GM19240 (cell line): ENCODE data around the gene TEDC1.

Source experiments
- DNase-seq: peaks from one replicate; pipeline ENCODE4 v3.0.0; 2011; ENCODE audit warnings: low spot score; ENCODE audit not compliant: insufficient read length

The TEDC1 gene

DNA sequence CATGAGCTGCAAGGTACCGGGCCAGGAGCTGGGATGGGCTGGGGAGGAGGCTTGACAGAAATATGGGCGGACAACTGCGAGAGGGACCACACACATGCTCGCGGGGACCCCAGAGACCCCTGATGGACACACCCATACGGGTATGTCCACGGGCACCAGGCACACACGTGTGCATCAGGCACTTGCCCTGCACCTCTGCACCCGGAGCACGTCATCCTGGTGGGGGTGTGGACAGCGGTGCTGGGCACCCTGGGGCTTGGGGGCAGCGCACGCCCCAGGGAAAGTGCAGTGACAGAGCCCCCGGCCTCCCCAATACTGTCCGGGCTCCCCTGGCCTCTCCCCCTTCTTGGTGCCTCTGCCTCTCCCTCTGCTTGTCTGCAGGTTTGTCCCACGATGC lies 6.1 kb upstream of the TEDC1 start:
- no peak for DNase-seq

DNA sequence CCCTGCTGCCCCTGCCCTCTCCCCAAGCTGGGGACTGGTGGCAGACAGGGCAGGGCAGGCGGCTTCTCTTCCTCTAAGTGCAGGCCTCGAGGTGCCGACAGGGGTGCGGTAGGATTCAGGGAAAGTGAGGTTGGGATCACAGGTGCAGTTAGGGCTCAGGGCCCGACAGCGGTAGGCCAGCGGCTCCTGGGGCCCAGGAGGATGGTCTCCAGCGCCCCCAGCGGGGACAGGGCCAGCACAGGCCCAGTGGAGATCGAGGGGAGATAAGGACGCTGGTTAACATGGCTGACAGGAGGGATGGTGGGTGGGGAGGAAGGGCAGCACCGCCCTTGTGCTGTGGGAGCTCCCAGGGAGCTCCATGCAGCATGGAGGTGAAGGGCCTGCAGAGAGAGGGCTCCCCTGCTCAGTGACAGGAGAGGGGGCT lies 5.3 kb upstream of the TEDC1 start:
- no peak for DNase-seq

DNA sequence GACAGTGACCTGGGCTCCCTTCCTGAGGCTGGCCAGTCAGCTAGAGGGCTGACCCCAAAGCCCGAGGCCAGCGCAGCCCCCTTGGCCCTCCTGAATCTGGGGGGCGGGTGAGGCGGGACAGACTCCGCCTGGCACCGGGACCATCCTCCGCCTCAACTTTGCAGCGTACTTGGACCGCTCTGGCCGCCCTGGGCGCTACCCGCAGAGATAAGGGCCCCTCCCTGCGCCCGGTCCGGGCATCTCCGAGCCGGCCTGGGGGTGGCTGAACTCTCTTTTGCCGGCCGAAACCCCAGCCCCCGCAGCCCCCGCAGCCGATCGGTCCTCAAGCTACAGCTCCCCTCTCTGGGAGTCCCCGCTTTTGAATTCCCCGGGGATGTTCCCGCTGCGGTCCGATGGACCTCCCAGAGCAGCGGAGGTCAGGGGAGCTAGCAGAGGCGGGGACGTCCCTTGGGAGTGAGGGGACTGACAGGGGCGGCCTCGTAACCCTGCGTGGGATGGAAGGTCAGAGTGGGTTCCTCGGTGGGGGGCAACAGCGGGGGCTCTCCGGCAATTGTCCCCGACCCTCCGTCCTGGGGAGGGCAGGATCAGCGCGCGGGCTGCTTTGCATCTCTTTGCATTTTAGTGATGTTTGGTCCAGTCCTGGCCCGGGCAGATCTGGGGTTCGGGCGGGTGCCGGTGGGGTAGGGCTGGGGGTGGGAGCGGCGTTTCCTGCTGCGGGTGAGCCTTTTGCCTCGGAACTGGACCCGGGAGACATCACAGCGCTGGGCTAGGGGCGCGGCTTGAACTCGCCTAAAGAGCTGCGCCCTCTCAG lies 4.7 kb upstream of the TEDC1 start, which contains the start of gene CRIP1:
TSS of gene CRIP1 (plus strand) at position 724 of the 811 bp plus-strand sequence. CDS start 374 bp downstream, outside the sequence.
- DNase-seq, result no peak

DNA sequence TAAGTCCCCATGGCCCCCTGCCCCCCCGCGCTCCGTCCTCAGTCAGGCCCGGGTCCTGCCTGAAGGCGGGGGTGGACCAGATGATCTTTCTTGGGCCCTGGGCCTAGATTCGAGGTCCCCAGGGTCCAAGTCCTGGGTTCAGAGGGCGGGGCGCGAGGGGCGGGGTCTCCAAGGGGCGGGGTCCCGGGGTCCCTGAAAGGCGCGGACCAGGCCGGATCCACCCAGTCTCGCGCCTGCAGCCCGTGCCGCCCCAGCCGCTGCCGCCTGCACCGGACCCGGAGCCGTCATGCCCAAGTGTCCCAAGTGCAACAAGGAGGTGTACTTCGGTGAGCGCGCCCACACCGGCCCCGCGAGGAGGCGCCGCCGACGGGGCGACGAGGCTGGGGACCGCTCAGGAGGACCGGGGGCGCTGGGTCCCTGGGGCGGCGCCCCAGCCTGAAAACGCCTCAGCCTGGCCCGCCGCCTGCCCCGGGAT lies 4.0 kb upstream of the TEDC1 start:
- DNase-seq, result no peak

DNA sequence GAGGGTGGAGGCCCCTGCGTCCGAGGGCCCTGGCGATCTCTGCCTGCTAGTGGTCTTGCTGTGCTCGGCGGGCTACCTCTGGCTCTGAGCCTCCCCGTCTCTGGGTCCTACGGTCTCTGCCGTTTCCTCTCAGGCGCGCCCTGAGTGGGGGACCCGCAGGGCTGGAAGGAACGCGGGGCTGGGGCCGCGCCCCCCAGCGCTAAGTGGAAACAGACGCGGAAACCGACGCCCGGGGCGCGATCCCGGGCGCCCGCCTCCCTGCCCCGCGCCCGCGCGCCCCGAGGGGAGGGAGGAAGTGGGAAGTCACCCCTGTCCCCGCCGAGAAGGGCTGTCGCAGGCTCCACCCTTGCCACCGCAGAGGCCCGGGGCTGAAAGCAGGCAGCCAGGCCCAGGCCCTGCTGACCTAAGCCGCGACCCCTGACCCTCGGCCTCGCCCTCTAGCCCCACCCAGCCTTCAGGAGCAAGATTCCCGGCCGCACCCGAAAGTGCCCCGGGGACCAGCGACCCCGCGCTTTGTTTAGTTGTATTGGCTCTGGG lies 3.5 kb upstream of the TEDC1 start:
- DNase-seq, result no peak

DNA sequence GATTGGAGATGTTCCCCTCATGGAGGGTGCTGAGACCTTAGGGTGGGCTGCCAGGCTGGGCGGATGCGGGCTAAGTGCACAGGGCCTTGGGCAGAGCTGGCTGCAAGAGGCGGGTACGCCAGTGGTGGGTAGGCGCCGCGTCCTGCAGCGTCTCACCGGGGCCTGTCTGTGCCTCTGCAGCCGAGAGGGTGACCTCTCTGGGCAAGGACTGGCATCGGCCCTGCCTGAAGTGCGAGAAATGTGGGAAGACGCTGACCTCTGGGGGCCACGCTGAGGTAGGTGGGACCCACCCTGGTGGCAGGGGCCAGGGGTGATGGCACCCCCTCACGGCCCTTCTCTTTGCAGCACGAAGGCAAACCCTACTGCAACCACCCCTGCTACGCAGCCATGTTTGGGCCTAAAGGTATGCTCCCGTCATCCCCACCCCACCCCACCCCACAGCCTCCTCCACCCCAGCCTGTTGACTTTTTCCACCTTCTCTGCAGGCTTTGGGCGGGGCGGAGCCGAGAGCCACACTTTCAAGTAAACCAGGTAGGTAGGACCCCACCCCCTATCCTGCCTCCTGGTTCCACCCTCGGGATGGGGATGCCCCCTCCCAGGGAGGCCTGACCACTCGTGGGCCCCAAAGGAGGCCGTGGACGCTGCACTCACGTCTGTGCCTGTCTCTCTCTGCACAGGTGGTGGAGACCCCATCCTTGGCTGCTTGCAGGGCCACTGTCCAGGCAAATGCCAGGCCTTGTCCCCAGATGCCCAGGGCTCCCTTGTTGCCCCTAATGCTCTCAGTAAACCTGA lies 2.9 kb upstream of the TEDC1 start:
- DNase-seq, result no peak

DNA sequence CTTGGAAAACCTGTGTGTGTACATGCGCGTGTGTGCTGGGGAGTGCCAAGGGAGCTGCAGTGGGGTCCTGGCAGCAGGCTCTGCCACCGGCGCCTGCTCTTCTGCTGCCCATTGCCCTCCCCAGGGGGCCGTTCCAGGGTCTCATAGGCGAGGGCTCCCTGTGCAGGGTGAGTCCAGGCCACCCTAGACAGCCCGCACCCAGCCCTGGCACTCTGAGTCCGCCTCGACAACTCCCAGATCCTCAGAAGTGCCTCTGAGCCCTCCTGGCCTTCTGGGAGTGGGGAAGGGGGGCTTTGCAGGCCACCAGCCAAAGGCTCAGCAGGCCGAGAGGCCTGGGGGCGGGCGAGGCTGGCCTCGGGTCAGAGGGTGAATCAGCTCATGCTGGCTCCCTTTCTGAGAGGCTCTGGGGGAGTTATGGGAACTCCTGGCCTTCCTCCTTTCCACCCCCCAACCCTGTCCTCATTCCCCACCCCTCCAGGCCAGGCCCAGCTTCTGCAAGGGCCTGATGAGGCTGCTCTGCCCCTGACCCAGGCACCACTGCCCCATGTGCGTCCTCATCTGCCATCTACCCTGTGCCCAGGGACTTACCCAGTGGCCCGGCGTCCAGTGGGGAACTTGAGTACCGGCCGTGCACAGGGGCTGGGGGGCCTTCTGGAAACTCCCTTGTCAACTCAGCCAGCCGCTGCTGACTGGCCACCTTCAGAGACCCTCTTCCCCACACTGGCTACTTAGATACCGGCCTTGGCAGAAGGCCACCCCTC lies 2.1 kb upstream of the TEDC1 start:
- DNase-seq, result no peak

DNA sequence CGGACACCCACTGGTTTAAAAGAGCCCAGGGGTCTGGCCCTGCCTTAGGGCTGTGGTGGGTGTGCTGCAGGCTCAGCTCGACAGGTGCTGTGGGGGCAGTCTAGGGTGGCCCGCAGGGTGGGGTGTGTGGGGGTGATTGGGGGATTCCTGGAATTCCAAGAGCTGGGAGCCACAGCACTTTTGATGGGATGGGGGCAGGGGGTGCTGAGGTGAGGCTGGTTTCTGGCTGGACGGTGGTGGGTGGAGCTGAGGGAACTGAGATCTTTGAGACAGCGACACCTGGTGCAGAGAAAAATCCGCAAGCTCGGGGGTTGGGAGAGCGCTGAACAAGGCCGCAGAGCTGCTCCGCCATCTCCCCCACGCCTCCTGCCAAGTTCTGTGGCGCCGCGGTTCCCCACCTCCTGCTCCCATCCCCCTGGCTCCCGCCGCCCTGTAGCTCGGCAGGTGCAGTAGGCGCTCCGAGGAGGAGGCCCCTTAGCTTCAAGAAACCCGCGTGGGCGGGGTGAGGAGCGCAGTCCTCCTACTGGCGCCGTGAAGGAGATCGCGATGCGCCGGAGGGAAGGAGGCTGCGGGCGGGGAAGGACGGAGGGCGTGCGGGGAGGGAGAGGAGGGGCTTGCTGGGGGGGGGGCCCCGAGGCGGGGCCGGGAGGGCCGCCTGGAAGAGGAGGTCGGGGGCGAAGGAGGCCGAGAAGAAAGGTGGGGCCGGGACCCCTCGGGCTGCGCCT lies 1.3 kb upstream of the TEDC1 start:
- no peak for DNase-seq

DNA sequence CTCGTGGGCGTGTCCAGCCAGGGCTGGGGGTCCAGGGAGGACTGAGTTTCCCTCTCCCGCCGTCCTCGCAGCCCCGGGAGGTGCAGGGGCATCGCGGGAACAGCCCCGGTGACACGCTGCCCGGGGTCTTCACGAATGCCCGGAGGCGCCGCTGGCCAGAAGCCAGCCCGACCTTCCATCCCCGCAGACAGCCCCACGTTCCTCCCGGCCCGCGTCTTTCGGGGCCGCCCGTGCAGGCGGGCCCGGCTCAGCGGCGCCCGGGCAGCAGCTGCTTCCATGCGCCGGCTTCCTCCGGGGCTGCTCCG lies 827 bp upstream of the TEDC1 start:
- no peak for DNase-seq

DNA sequence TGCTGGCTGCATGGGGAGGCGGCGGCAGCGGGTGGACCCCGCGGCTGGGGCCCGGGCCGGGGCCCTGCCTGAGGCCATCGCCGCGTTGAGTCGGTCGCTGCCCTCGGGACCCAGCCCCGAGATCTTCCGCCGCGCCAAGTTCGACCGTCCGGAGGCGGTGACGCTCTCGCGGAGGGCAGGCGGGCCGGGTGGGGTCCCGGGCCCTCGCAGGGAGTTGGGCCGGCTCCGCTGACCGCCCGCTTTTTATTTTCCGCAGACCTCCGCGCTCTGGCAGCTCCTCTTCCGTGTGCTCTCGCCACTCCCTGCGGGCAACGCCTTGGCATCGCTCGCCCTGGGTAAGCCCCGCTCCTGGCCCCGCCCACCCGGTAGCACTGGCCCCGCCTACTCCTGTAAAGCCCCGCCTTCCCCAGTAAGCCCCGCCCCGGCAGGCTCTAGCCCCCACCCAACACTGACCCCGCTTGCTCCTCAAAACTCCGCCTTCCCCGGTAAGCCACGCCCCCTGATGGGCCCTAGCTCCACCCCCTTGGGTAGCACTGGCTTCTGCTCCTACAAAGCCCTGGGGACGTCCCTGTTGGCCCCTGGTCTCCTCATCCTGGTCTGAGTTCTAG lies 424 bp downstream of the TEDC1 start:
- DNase-seq, result no peak

DNA sequence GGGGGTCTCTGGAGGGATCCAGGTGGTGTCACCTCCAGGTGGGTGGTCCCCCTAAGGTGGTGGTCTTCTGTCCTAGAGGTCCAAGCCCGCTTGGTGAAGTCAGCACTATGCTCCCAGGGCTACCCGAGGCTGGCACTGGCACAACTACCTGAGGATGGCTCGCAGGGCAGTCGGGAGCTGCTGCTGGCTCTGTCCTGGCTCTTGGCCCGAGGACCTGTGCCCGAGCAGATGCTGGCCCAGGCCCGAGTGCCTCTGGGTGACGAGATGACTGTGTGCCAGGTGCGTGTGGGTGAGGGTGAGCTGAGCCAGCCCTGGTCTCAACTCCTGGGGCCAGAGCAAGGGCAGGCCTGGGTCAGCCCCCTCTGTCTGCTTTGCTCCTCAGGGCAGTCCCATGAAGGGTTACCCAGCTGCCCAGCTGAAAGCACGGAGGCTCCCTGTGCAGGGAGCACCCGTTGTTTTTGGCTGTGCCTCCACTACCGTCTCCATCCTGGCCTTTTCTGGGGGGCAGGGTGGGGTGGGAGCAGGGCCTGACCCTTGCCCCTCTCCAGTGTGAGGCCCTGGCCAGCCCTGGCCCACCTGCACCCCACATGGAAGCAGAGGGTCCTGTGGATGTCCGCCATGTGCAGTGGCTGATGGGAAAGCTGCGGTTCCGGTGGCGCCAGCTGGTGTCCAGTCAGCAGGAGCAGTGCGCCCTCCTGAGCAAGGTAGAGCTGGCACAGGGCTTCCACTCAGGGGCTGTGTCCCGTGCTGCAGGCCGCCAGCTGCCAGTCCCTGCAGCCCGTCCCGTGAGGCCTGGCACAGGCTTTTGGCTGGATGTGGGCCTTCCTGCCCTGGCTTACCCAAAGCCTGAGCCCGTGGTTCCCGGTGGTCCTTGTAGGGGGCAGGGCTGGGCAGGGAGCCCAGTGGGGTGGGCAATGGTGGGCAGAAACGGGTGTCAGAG lies 1.3 kb downstream of the TEDC1 start:
- no peak for DNase-seq

DNA sequence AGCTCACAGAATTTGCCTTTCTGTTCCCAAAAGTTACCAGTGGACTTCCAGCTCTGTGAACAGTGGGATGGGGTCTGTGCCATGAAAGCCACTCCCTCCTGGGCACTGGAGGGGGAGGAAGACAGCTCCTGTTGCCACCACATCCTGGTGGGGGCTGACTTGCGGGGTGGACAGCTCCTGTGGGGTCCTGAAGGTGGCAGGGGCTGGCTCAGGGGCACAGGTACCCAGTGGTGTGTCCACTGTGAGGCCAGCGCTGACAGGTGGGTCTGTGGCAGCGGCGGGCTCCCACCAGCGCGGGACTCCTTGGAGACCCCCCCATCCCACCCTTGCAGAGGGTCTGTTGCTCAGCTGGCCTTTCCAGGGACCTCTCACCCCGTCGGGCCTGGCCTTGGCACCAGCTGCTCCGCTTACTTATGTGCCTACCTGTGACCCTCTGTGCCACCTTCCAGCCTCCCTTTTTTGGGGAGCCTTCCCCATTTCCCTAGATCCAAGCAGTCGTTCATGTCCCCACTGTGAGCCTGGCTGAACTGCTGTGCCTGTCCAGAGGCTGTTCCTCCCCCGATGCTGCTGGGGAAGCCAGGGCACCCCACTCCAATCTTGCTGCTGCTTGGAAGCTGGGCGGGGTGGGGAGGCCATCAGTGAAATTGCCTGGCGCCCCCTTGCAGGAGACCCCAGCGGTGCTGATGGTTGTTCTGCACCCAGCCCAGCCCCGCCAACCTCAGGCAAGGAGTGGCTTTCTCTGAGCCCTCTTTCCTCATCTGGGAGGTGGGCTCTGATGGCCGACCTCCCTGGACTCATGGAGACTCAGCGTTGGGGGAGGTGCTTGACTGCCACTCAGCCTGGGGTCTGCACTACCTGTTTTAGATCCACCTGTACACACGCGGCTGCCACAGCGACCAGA lies 2.2 kb downstream of the TEDC1 start:
- DNase-seq, result no peak

DNA sequence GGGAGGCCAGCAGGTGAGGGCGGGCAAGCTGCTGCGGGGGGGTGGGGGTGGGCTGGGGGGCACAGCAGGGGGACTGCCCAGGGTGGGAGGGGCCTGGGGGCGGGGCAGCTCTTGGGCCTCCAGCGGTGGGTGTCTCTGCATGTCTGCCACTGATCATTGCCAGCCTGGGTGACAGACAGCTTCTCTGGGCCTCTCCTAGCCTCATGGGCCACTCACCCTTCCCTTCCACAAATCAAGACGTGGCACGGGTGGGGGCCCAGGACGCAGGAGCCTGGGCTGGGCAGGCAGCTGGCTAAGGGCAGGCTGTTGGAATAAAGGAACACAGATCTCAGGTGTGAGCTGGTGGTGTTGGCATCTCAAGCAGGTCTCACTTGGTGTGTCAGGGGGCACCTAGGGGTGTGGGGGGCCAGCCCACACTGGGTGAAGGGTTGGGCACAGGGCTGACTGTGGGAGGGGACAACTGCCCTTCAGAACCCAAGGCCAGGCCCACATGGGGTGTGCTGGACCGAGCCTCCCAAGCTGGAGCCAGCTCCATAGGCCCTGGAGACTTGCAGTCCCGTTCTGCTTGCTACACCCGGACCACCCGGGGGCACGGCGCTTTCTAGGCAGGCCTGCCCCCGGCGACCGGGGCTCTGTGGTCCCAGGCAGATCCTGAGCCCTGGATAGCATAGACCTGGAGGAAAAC lies 3.0 kb downstream of the TEDC1 start:
- DNase-seq, result no peak

DNA sequence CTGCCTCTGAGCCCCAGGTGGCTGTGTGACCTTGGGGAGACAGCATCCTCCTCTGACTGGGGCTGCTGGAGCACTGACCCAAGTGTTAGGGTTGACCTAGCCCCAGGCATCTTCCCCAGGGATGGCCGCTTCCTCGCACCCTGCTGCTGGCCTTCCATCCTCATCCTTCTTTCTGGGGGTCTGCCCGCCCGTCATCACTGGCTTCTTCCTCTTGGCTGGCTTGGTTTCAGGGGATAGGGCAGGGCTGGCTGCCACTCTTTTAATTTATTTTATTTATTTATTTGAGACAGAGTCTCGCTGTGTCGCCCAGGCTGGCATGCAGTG lies 3.5 kb downstream of the TEDC1 start:
- DNase-seq, result no peak

DNA sequence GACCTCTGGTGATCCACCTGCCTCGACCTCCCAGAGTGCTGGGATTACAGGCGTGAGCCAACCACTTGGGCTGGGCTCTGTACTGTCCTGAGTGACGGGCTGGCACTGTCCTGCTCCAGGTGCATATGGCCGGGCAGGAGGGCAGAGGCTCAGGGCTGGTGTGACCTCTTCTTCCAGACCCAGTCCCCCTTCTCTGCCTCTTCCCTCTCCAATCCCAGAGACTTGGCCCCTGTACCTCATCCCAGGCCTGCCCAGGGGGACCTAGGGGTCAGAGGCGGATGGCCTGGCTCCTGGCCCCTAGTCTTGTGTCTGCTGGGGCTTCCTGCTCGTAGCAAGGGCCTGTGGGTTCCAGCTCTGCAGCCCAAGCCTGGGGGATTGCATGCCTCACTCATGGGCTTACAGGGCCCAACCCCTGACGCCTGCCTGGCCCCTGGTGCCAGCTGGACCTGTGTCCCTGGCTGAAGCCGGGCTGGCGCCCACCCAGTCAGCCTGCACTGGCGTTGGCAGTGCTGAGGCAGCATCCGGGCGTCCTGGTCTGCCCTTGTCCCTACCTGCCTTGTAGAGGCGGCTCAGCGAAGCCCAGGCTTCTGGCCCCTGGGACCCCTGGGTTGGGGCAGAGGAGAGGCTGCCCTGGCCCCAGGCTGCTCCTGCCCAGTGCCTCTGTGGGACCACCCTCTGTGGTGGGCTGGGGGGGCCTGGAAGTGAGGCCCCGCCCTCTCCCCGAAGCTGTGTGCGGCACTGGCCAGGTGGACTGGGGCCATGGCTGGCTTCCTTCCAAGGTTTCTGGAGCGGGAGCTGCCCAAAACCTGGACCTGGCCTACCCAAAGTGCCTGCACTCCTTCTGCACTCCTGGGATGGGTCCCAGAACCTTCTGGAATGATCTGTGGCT lies 4.3 kb downstream of the TEDC1 start:
- DNase-seq, result no peak

DNA sequence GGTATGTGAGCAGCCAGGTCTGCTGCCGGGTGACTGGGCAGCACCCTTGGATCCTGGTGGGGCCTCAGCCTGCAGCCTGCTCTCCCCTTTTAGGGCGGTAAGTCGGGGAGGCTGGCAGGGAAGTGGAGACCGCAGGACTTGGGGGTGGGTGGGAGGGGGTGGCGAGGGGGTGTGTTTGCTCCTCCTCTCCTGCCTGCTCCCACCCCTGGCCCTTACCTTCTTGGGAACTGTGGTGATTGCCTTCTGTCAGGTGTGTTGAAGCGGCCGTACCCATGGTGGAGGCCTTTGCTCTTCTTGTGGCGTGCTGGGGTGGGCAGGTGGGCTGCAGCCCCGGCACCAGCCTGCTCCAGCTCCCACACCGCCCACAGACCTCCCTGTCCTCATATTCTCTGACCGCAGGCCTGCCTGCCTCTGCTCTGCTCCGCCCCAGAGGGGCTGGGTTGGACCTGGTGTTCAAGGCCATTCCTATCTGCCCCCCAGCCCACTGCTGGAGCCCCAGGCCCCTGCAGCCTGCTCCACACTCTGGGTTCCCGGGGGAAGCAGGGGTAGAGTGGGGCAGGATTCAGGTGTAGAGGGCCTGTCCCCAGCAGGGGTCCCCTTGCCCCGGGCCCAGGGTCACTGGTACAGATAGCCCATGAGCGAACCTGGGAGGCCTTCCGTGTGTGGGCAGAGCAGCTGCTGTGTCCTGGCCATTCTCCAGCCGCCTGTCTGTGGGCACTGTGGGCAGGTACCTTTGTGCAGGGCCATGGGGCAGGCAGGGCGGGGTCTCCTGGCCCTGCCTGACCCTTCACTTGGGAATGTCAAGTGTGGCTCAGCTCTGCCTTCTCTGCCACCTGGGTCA lies 5.2 kb downstream of the TEDC1 start:
- DNase-seq, result no peak
